Measurements from ENCODE around the gene DYNC1H1.

DNA sequence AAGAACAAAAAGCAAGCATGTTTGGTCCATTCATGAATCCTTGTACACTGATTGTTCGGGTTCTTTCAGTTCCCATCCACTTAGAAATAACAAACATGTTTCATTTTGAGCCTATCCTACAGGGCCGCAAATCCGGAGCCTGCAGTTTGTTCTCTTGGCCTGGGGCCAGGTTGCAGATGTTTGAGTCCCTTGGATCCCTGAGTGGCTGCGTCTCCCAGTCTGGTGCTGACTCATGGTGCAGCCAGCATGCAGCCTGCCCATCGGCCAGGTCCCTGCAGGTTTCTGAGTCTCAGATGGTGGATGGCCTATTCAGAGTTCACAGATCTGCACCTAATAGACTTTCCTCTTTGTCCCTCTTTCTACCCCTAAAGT is 1.9 kb upstream of the DYNC1H1 start:
- TF ChIP-seq GATA2 (IDR thresholded peaks at IDR 0.05; ENCODE audit: low read depth, low read length), result no peak
- no peak for TF ChIP-seq GATA3 (IDR thresholded peaks at IDR 0.05; ENCODE audit: low read depth, low read length)

Measured in SH-SY5Y (cell line).